Panc1 (cell line): Measurements from ENCODE around the gene HEMGN. TPM values are rescaled to one million over a fixed set of nuclear protein-coding genes. Genes with fewer than 3 reads are reported as not detected.

ENCODE experiments used
- ATAC-seq: fragments of 200-7000 bp; cut with Tn5 transposase; 2 replicates; pipeline ENCODE4 v1.9.1; 2020; ENCODE audit warnings: mild to moderate bottlenecking, moderate library complexity
- BruUV-seq: library from RNA; stranded (reverse); fragments of 400-500 nt; replicated peaks from 2 replicates; lab custom pipeline; 2021; lab: Mats Ljungman, UMichigan
- CTCF ChIA-PET: fragments of 300-600 bp; sonication (Branson Sonifier 250); formaldehyde crosslinking; loops from one replicate; lab custom pipeline; 2022; ENCODE audit warnings: antibody characterized with exemption; lab: Charles Lee
- POLR2A ChIA-PET: fragments of 300-600 bp; sonication (Branson Sonifier 250); formaldehyde crosslinking; loops from one replicate; lab custom pipeline; 2022; ENCODE audit warnings: antibody characterized with exemption; lab: Charles Lee
- DNase-seq: peaks from one replicate; pipeline ENCODE4 v3.0.0-alpha.2; 2010; ENCODE audit warnings: low read depth, low spot score
- H3K27ac ChIP-seq: 2 replicates; pipeline ENCODE4 v1.5.1; 2011; ENCODE audit warnings: mild to moderate bottlenecking, low read length, inconsistent platforms
- H3K27me3 ChIP-seq: fragments of 200-500 bp; sonication (Bioruptor generic); 2 replicates; pipeline ENCODE4 v1.6.0; 2014; ENCODE audit warnings: low read length, inconsistent platforms; ENCODE audit not compliant: control insufficient read depth, insufficient read depth
- H3K36me3 ChIP-seq: fragments of 200-500 bp; sonication (Bioruptor generic); 2 replicates; pipeline ENCODE4 v1.5.1; 2014; ENCODE audit warnings: inconsistent platforms, mild to moderate bottlenecking, low read length, moderate library complexity; ENCODE audit not compliant: control insufficient read depth, insufficient read depth
- H3K4me1 ChIP-seq: 2 replicates; pipeline ENCODE4 v1.5.1; 2011; ENCODE audit warnings: inconsistent platforms, mild to moderate bottlenecking, low read length, moderate library complexity; ENCODE audit not compliant: control insufficient read depth, insufficient read depth
- H3K4me3 ChIP-seq, 2 experiments: 2 replicates each; pipeline ENCODE4 v1.5.1; 2011 to 2012; ENCODE audit warnings: low read depth in 2 of 2, low read length in 2 of 2, mild to moderate bottlenecking in 2 of 2, inconsistent platforms in 1 of 2, moderate library complexity in 1 of 2
- H3K9me3 ChIP-seq: fragments of 200-500 bp; sonication (Bioruptor generic); 2 replicates; pipeline ENCODE4 v1.5.1; 2014; ENCODE audit warnings: low read depth, mild to moderate bottlenecking, inconsistent platforms, low read length, moderate library complexity; ENCODE audit not compliant: control insufficient read depth, insufficient read depth
- CTCF ChIP-seq: fragments of 450-650 bp; IDR thresholded peaks from 2 replicates; pipeline ENCODE4 v1.5.1; 2017; ENCODE audit warnings: mild to moderate bottlenecking
- POLR2AphosphoS5 ChIP-seq: IDR thresholded peaks from 2 replicates; pipeline ENCODE4 v1.6.1; 2012; ENCODE audit warnings: mild to moderate bottlenecking, low read depth, low read length, moderate library complexity
- REST ChIP-seq, 2 experiments: IDR thresholded peaks; 2 replicates each; pipeline ENCODE4 v1.6.1; 2011 to 2012; ENCODE audit warnings: low read depth in 2 of 2, control low read depth in 1 of 2, low read length in 1 of 2, mild to moderate bottlenecking in 1 of 2, moderate library complexity in 1 of 2; ENCODE audit not compliant: insufficient read depth in 1 of 2
- SIN3A ChIP-seq: IDR thresholded peaks from 2 replicates; pipeline ENCODE4 v1.6.1; 2012; ENCODE audit warnings: low read depth, mild to moderate bottlenecking, low read length, moderate library complexity, borderline replicate concordance; ENCODE audit not compliant: insufficient read depth
- TCF7L2 ChIP-seq: IDR thresholded peaks from 2 replicates; pipeline ENCODE4 v1.6.1; 2011; ENCODE audit warnings: mild to moderate bottlenecking, low read depth, low read length, inconsistent platforms
- in situ Hi-C: cut with HindIII; loops from 2 replicates; pipeline ENCODE4 v1.10.0; 2016; ENCODE audit warnings: low sequenced_read_pairs, low pct_unique_long_range_greater_than_20kb
- intact Hi-C: fragments of 100-400 bp; cut with micrococcal nuclease; formaldehyde crosslinking; loops from one replicate; pipeline ENCODE4 v1.10.0; 2022; ENCODE audit not compliant: unreplicated experiment
- total RNA-seq: library from RNA; stranded (reverse); gene quantifications from one replicate; pipeline ENCODE4 v1.2.1, GENCODE V29; 2021; ENCODE audit not compliant: unreplicated experiment

HEMGN gene
- total RNA-seq, 1 experiment from 2014 or later: not detected

GRCh38 chr9:97940233-97940632, 2.3 kb upstream of the HEMGN start:
- Histone ChIP-seq H3K4me3 (no peak overlapping the region), H3K27ac (no peak overlapping the region), H3K36me3 (no peaks in the 10 kb centered on the region), H3K27me3 (peaks cover 10% of the 10 kb centered on the region), H3K4me1 (no peaks in the 10 kb centered on the region), H3K9me3 (no peaks in the 10 kb centered on the region)
- CTCF ChIA-PET: no interaction called here
- DNase-seq (no peak), ATAC-seq (no peak)
- no peak for TF ChIP-seq SIN3A
- BruUV-seq: no TSS peak
- POLR2A ChIA-PET: no interaction called here
- in situ Hi-C loops (no loop called here), intact Hi-C loops (no loop called here)

GRCh38 chr9:97936998-97937397, 974 bp downstream of the HEMGN start:
- TF ChIP-seq CTCF: no peak
- BruUV-seq: no TSS peak
- no peak for DNase-seq
- CTCF ChIA-PET: interaction anchor here (0.5 kb wide), 1 partner anchor 84 kb away, joined by 3 read pairs; no protein-coding TSS in a partner anchor
- intact Hi-C loops: no loop called here
- peaks cover 7% of the 10 kb centered on the region for H3K27me3 ChIP-seq
- no peak overlapping the region for H3K4me3 ChIP-seq
- POLR2A ChIA-PET: no interaction called here
- H3K36me3 ChIP-seq: no peaks in the 10 kb centered on the region
- no peak overlapping the region for H3K27ac ChIP-seq
- no peaks in the 10 kb centered on the region for H3K4me1 ChIP-seq
- ATAC-seq: no peak
- no peaks in the 10 kb centered on the region for H3K9me3 ChIP-seq
- in situ Hi-C loops: no loop called here

GRCh38 chr9:97935276-97935675, 2.7 kb downstream of the HEMGN start:
- Histone ChIP-seq H3K27me3 (peaks cover 7% of the 10 kb centered on the region), H3K9me3 (no peaks in the 10 kb centered on the region), H3K36me3 (no peaks in the 10 kb centered on the region), H3K4me1 (no peaks in the 10 kb centered on the region), H3K27ac (no peak overlapping the region), H3K4me3 (no peak overlapping the region)
- ChIA-PET POLR2A (no interaction called here), CTCF (no interaction called here)
- ATAC-seq: no peak
- intact Hi-C loops (no loop called here), in situ Hi-C loops (no loop called here)
- BruUV-seq: no TSS peak
- DNase-seq: no peak
- TF ChIP-seq SIN3A (no peak), TCF7L2 (no peak), POLR2AphosphoS5 (no peak), CTCF (no peak), REST (IDR thresholded peaks at IDR 0.05; ENCODE audit: insufficient read depth in 1 of 2, low read depth in 2 of 2, low read length in 1 of 2) (no peak)
